Glomerular visceral epithelial cell (primary cell): ENCODE data around the gene DVL3.
"Not testable (repeated sequence)": the region's sequence is repeated elsewhere in the genome, so short reads cannot be mapped to it uniquely, and the experiment has no call there.

ENCODE experiments used
- DNase-seq: peaks from one replicate; pipeline ENCODE4 v3.0.0-alpha.2; 2016; ENCODE audit errors: extremely low spot score

The DVL3 gene

DNA sequence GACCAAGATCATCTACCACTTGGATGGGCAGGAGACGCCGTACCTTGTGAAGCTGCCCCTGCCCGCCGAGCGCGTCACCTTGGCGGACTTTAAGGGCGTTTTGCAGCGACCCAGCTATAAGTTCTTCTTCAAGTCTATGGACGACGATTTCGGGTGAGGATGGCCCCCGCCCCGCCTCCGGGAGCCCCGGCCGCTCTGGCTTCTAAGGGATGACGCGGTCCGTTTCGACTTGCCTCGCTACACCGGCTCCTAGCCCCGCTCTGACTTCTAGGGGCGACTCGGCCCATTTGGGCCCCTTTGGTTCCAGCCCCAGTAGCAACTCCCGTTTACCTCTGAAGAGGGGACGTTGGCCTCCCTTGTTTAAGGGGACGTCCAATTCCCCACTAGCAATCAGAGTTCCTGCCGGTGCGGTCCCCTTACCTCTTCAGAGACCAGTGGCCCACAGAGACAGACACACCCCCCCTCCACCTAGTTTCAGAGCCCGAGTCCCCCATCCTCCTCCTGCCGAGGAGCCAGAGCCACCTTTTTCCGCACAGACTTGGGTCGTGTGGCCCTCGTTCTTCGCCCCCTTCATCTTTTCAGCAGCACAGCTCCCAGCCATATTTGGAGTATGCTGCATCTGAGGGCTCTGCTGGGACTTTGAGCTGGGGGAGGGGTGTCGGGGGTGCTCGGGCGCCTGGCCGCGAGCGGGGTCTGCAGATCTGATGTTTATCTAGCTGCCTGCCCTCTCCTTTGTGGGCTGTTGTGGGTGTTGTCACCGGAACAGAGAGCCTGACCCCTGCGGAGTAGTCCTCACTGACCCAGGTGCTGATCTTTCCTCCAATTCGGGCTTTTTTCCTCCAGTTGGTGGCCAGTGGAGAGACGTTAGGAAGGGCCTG lies 706 bp downstream of the DVL3 start:
- peak; percentile 33 for DNase-seq

DNA sequence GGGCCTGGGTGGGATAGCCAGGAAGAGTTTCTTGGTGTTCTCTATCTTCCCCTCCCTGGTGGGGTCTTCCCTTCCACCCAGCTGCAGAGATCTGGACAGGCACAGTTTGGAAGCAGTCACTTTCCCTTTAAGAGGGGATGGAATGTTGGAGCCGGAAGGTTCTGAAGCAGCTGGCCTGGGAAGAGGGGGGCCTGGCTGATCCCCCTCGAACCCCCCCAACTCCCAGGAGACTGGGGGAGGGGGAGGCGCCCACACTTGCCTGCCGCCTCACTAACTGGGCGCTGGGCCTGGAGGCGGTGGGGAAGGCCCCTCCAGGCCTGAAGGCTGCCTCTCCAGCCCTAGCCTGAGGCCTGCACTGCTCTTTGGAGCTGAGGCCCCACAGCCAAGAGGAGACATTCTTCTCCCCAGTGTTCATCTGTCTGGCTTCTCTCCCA lies 1.4 kb downstream of the DVL3 start:
- DNase-seq: peak; percentile 31

DNA sequence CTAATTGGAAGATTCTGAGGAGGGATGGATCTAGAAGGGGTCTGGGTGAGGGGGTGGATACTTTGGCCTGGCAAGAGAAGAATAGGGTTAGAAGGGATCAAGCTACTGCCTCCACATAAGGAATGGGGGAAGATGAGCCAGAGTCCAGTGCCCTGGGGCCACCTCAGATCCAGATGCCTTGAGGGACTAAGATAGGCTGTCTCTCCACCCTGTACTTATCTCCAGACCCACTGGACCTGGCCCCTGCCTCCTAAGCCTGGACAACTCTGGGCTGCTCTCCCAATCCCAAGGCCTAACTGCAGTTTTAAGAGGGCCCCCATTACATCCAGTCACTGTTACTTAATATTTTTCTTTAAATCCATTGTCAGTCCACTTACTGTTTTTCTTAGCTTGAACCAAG lies 2.0 kb downstream of the DVL3 start:
- no peak for DNase-seq

DNA sequence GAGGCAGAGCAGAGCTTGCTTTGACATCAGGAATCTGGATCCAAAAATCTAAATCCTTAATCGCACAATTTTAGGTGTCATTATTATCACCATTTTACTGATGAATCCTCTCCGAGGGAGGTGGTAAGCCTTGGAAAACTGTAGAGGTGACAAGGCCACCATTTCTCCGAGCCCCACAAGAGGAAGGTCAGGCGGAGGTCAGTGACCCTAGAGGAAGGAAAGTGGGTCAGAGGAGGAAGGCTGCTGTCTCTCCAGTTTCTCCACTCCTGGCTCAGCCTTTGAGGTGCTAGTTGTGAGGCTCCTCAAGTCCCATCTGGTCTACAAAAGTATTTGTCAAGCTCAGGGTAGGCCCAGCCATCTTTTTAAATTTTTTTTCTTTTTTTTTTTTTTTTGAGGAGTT lies 3.2 kb downstream of the DVL3 start:
- DNase-seq: no peak

DNA sequence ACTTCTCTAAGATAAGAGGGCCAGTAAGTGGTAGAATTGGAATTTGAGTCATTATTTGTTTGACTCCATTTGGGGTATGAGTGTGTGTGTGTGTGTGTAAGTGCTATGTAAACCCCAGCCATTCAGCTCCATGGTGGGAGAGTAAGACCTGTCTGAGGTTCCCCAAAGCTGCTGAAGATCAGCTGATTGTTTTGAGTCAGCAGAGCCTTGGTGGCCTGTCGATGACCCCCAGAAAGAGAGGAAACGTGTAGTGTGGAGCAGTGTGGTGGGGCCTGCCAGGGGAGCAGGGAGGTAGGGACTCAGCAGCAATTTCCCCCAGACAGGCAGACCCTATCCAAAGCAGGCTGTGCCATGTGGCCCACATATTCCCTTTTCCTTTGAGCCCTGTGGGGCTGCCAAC lies 5.3 kb downstream of the DVL3 start:
- DNase-seq: no peak

DNA sequence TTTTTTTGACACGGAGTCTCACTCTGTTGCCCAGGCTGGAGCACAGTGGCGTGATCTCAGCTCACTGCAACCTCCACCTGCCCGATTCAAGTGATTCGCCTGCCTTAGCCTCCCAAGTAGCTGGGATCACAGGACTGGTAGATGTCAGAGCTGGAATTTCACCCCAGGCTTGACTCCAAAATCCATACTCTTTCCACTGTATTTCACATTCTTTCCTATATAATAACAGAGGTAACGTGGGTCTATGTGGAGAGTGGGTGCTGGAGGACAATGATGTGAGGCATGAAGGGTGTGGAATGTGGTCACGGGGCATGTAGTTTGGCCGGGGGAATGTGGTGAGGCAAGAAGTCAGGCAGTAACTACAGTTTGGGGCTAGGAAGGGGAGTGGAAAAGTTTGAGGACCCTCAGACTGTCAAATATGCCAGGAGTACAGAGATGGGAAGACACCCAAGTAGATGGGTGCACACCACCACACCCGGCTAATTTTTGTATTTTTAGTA lies 7.4 kb downstream of the DVL3 start:
- DNase-seq: not testable (repeated sequence)

DNA sequence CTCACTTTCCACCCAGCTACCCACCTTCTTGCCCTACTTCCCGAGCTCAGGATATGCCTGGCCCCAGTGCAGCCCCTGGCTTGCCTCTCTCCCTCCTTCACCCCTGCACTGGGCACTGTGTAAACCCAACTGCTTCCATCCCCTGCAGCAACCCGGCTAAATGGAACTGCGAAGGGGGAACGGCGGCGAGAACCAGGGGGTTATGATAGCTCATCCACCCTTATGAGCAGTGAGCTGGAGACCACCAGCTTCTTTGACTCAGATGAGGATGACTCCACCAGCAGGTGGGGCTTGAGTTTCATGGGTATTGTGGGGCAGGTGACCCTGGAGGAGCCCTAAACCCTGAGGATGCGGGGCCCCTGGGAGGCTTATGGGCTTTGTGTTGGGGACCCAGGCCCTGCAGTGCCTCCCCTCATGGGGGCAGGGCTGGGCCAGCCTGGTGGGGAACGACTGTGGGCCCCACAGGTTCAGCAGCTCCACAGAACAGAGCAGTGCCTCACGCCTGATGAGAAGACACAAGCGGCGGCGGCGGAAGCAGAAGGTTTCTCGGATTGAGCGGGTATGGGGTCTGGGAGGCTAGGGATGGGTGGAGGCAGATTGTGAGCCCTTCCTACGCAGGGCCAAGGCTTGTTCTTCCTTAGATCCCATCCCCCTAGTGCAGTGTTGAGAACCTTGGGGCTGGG lies 9.6 kb downstream of the DVL3 start:
- DNase-seq: no peak

DNA sequence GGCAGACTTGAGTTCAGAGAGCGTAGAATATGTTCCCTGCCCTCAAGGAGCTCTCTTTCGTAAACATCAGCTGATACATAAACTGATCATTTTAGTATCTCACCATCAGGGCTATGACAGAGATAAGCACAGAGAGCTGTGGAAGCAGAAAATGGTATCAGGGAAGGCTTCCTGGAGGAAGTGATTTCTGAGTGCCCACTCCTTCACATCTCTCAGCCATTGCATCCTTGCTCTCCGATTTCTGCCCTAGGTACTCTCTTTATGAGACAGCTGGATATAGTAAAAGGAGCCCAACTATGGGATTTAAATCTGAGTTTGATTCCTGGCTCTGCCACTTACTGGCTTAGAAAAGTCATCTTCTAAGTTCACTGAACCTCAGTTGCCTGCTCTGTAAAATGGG lies 10.4 kb downstream of the DVL3 start:
- DNase-seq: no peak

DNA sequence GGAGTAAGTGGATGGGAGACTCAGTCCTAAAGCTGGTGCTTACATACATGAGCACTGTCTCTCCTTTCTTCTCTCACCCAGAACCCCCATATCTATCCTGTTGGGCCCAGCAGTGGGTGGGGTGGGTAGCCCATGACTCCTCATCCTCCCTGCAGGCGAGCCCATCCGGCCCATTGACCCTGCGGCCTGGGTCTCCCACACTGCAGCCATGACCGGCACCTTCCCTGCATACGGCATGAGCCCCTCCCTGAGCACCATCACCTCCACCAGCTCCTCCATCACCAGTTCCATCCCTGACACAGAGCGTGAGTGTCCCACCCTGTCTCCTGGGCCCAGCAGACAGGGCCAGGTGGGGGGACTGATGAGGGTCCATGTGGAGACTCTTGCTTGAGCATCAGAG lies 11.5 kb downstream of the DVL3 start:
- no peak for DNase-seq

DNA sequence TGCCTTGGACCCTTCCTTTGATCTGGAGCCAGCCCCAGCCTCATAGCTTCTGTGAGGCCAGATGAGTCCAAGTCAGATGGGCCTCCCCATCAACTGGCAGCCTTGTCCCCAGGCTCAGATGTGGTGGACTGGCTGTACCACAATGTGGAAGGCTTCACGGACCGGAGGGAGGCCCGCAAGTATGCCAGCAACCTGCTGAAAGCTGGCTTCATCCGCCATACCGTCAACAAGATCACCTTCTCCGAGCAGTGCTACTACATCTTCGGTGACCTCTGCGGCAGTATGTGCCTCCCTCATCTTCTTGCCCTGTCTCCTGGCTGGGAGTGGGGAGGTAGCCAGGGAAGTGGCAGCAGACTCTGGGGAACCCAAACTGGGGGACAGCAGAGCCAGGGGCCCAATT lies 12.6 kb downstream of the DVL3 start:
- DNase-seq: no peak

DNA sequence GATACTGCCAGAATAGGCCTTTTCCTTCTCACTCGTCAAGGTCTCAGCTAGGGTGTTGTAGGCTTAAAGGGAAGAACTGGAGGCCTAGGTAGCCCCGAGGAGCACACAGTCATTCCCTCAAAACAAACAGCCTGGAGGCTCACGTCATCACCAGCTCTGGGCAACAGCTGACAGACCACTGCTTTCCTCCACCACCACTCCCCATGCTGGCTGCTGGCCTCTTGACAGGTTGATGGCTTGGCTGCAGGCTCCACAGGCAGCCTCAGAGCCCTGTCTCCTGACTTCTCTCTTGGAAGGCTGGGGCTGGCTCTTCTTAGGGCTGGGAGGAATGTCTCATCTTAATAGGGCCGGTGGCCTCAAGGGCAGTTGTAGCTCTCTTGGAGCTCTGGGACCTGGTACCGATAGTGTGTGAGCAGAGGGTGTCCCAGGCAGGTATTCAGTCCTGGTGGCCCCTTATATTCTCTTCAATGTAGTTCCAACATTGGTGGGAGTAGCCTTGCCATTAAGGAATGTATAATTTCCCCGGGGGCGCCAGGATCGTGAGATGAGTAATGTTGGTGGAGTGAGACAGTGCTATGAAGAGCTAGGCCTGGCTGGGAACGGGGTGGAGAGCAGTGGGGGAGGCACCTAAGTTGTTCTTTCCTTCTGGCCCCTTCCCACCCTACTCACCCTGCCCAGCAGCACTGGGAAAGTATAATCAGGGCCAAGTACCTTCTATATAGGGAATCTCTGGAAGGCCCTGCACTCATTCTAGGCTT lies 13.4 kb downstream of the DVL3 start:
- peak; percentile 42 for DNase-seq

DNA sequence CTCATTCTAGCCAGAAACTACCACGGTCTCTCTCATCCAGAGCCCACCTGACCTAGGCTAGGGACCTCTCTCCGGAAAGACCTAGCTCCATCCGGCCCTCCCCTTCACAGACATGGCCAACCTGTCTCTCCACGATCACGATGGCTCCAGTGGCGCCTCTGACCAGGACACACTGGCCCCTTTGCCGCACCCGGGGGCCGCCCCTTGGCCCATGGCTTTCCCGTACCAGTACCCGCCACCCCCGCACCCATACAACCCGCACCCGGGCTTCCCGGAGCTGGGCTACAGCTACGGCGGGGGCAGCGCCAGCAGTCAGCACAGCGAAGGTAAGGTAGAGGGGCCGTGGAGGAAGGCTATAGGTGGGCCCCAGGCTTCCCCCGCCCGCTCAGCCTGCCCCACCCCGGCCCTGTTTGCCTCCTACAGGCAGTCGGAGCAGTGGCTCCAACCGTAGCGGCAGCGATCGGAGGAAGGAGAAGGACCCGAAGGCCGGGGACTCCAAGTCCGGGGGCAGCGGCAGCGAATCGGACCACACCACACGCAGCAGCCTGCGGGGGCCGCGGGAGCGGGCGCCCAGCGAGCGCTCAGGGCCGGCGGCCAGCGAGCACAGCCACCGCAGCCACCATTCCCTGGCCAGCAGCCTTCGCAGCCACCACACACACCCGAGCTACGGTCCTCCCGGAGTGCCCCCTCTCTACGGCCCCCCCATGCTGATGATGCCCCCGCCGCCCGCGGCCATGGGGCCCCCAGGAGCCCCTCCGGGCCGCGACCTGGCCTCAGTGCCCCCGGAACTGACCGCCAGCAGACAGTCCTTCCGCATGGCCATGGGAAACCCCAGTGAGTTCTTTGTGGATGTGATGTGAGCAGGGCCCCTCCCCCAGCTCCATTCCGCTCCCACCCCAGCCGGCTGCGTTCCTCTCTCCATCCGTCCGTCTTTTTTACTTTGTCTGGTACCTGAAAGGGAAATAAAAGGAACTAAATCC lies 15.0 kb downstream of the DVL3 start:
- no peak for DNase-seq

DNA sequence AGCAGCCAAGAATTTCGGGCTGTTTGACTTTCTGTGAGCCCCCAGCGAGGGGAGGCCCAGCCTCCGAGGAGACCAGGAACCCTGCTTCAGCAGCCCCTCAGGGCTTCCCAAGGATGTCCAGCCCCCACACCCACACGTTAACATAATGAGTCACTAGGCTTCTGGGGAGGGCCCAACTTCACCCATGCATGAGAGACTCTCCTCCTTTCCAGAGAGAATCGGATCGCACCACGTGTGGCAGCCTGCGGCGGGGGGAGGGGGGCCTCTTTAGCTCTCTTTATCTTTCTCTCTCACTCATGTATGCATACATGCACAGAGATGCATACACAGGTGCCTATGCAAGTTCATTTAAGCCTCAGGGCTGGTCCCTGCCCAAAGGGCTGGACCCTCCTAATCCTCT lies 16.4 kb downstream of the DVL3 start:
- DNase-seq: peak; percentile 80

DNA sequence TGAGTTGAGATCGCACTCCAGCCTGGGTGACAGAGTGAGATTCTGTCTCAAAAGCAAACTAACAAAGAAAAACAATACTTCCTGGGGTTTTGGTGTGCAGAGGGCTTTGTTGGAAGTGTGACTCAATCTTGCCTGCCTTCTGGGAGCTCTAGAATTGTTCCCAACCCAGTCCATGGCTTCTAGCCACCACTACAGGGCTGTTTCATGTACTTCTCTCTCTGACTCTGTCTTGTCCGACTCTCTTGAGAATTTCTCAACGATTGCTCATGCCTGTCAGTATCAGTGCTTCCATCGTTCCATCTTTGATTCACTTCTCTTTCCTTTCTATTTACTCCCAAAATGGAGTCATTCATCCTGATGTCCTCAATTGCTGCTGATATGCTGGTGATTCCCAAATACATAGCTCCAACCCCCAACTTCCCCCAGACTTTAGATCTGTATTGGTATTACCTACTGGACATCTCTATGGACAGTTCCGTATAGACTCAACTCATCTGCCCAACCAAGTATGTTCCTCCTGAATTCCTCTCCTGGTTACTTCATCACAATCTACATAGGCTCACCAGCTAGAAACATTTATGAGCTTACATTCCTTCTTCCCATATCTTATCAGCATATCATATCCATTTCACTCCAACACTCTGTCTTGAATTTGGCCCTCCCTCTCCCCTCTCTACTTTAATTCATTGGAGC lies 17.6 kb downstream of the DVL3 start:
- DNase-seq: no peak

DNA sequence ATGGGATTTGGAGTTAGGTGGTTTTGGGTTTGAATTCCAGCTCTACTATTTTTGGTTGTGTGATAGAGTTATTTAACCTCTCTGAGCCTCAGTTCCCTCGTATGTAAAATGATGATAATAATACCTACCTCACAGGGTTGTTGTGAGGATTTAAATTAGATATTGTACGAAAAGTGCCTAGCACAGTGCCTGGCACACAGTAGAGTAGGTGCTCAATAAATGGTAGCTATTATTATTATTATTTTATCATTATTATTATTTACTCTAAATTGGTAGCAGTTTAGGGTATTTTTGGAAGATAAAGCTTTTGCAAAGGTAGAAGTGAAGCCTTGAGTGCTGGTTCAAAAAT lies 18.2 kb downstream of the DVL3 start:
- DNase-seq: no peak

DNA sequence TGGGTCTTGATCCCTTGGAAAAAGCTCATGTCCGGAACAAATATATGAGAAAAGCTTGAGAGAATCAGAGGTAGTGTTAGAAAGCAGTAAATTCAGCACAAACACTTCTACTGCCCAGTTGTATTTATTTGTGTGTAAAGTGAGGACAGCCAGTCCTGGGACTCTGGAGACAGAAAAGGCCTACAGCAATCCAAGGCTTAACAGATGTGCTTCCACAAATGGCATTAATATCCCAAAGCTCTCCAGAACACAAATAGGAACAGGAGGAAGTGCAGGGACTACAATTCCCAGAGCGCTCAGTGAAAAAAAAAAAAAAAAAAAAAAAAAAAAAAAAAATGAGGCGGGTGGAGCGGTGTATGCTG lies 19.1 kb downstream of the DVL3 start:
- no peak for DNase-seq

DNA sequence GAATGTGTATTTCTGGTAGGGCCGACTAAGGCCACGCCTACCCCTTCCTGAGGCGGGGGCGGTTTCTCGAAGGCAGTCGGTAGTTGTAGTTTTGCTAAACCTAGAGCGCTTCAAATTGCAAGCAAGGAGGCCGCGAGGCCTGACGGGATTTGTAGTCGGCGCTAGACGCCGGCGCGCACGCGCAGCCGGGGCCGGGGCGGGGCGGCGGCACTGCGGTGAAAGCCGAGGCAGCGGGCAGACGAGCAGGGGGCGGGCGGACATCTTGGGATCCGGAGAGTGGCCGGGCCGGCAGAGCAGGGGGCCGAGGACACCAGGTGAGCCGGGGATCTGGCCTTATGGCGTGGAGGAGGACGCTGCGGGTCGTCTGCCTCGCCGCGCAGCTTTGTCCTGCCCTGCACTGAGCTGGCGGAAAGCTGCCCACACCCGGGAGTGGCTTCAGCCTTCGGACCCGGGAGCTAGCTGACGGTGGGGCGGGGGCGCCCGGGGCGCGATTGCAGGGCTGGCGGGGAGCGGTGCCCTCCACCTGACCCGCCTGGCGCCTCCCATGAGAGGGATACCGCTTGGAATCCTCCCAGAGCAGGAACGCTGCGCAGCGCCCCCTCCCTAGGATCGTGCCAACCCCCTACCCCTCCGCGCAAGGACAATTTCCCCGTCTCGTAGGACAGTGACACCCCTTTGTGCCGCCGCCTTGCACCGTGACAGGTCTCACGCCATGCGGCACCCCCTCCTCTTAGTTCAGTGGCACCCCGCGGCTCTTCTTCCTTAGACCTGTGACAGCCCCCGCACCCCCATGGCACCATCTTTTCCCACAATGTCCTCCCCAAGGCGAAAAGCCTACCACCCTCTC lies 19.7 kb downstream of the DVL3 start, which contains the start of gene AP2M1:
Gene AP2M1 (plus strand): TSS at position 210 of the 847 bp plus-strand sequence. CDS start 2,139 bp downstream, outside the sequence.
- peak; percentile 99 for DNase-seq

DNA sequence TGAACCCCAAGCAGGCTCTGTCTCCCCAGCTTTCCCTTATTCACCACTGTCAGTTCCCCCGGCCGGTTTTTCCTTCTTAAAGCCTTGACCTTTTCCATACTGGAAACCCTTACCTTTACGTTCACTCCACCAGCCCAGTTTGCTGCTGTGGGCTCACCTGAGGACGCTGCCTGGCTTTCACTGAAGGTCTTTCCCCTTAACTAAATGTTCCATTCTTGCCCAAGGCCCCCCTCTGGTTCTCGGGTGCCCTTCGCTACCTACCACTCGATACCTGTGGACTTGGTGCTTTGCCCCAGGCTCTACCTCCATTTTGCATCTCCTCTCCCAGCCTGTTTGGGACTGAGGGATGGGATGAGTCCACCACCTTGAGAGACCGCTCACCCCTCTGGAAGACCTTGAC lies 20.3 kb downstream of the DVL3 start:
- DNase-seq: no peak

DNA sequence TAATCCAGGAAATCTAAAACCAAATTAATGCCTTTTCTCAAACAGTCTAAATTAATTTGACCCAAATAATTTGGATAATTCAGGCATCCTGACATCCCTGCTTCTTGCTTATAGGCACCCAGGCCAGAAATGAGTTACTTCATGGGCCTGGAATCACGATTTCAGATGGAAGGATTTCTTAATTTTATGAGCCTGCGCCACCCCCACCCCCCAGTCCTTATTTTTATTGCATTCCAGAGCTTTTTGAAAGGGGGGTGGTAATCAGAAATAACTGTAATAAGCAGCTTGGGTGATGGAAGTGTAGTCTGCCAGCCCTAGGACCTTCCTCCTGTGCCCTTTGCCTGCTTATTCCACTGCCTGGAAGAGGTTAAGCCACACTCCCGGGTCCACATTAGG lies 20.8 kb downstream of the DVL3 start:
- no peak for DNase-seq
